Glutamatergic neuron (in vitro differentiated cells): Measurements from ENCODE around the gene NTF3. TPM values are rescaled to one million over a fixed set of nuclear protein-coding genes. Genes with fewer than 3 reads are reported as not detected.

Source experiments
- DNase-seq: peaks from one replicate; pipeline ENCODE4 v3.0.0; 2022
- H3K27ac Mint-ChIP-seq: one replicate; pipeline ENCODE4 v1.8.0; 2020; ENCODE audit warnings: mild to moderate bottlenecking, mixed read lengths, inconsistent platforms; ENCODE audit not compliant: unreplicated experiment
- H3K27me3 Mint-ChIP-seq: one replicate; pipeline ENCODE4 v1.8.0; 2020; ENCODE audit warnings: mild to moderate bottlenecking, moderate library complexity, mixed read lengths, inconsistent platforms; ENCODE audit not compliant: unreplicated experiment
- H3K36me3 Mint-ChIP-seq: one replicate; pipeline ENCODE4 v1.8.0; 2020; ENCODE audit warnings: mild to moderate bottlenecking, mixed read lengths, inconsistent platforms; ENCODE audit not compliant: unreplicated experiment
- H3K4me1 Mint-ChIP-seq: one replicate; pipeline ENCODE4 v1.8.0; 2020; ENCODE audit warnings: mild to moderate bottlenecking, low read depth, mixed read lengths, inconsistent platforms; ENCODE audit not compliant: unreplicated experiment
- H3K4me3 Mint-ChIP-seq: one replicate; pipeline ENCODE4 v1.8.0; 2020; ENCODE audit warnings: mild to moderate bottlenecking, mixed read lengths, inconsistent platforms; ENCODE audit not compliant: unreplicated experiment
- H3K9me3 Mint-ChIP-seq: one replicate; pipeline ENCODE4 v1.8.0; 2020; ENCODE audit warnings: mild to moderate bottlenecking, moderate library complexity, mixed read lengths, inconsistent platforms; ENCODE audit not compliant: unreplicated experiment
- CTCF ChIP-seq: fragments of 200-600 bp; sonication (generic); IDR thresholded peaks from one replicate; pipeline ENCODE4 v1.5.0; 2021; ENCODE audit not compliant: partially characterized antibody, unreplicated experiment
- total RNA-seq: library from RNA; stranded (reverse); fragmentation: NEBNext Ultra II Directional; extraction: Animal tissue kit (Norgen Biotek cat#: 25700); gene quantifications from one replicate; pipeline ENCODE4 v1.2.1, GENCODE V29; 2021; ENCODE audit not compliant: unreplicated experiment

The NTF3 gene
- total RNA-seq, 1 donor from 2014 or later = 5.0 TPM

GRCh38 chr12:5391653-5392052 is 40.3 kb upstream of the NTF3 start:
- Mint-ChIP-seq H3K27me3 (peaks cover 2% of the 10 kb centered on the region), H3K4me3 (no peak overlapping the region), H3K4me1 (no peaks in the 10 kb centered on the region), H3K36me3 (no peaks in the 10 kb centered on the region), H3K27ac (no peak overlapping the region), H3K9me3 (peaks cover 1% of the 10 kb centered on the region)
- TF ChIP-seq CTCF = no peak
- DNase-seq = no peak

- no peak for TF ChIP-seq CTCF
- H3K4me3 Mint-ChIP-seq = no peak overlapping the region
- H3K36me3 Mint-ChIP-seq = no peaks in the 10 kb centered on the region
- no peak for DNase-seq
- H3K4me1 Mint-ChIP-seq = no peaks in the 10 kb centered on the region
- H3K27ac Mint-ChIP-seq = no peak overlapping the region
- H3K9me3 Mint-ChIP-seq = peaks cover 1% of the 10 kb centered on the region
- peaks cover 5% of the 10 kb centered on the region for H3K27me3 Mint-ChIP-seq
These were observed 38.9 kb upstream of the NTF3 start for GRCh38 chr12:5392961-5393360.

- Mint-ChIP-seq H3K27me3 (peaks cover 5% of the 10 kb centered on the region), H3K9me3 (no peaks in the 10 kb centered on the region), H3K4me1 (no peaks in the 10 kb centered on the region), H3K27ac (no peak overlapping the region), H3K4me3 (no peak overlapping the region), H3K36me3 (no peaks in the 10 kb centered on the region)
- no peak for TF ChIP-seq CTCF
- DNase-seq = no peak
These were observed 36.3 kb upstream of the NTF3 start for GRCh38 chr12:5395443-5396271.

- H3K27me3 Mint-ChIP-seq = peaks cover 5% of the 10 kb centered on the region
- no peaks in the 10 kb centered on the region for H3K9me3 Mint-ChIP-seq
- DNase-seq = no peak
- no peak overlapping the region for H3K4me3 Mint-ChIP-seq
- H3K36me3 Mint-ChIP-seq = no peaks in the 10 kb centered on the region
- no peaks in the 10 kb centered on the region for H3K4me1 Mint-ChIP-seq
- TF ChIP-seq CTCF = no peak
- no peak overlapping the region for H3K27ac Mint-ChIP-seq
These were observed 35.4 kb upstream of the NTF3 start for GRCh38 chr12:5396541-5396940.

GRCh38 chr12:5399266-5399665 is 32.6 kb upstream of the NTF3 start:
- DNase-seq = no peak
- Mint-ChIP-seq H3K36me3 (no peaks in the 10 kb centered on the region), H3K4me3 (no peak overlapping the region), H3K27me3 (peaks cover 5% of the 10 kb centered on the region), H3K27ac (no peak overlapping the region), H3K4me1 (no peaks in the 10 kb centered on the region), H3K9me3 (no peaks in the 10 kb centered on the region)
- no peak for TF ChIP-seq CTCF
